NK-92 (cell line): ENCODE data around the gene ACTN4.

Experiments used
- DNase-seq: peaks from one replicate; lab custom pipeline; 2025; ENCODE audit not compliant: unreplicated experiment; lab: John Stamatoyannopoulos, UW

Gene ACTN4

DNA sequence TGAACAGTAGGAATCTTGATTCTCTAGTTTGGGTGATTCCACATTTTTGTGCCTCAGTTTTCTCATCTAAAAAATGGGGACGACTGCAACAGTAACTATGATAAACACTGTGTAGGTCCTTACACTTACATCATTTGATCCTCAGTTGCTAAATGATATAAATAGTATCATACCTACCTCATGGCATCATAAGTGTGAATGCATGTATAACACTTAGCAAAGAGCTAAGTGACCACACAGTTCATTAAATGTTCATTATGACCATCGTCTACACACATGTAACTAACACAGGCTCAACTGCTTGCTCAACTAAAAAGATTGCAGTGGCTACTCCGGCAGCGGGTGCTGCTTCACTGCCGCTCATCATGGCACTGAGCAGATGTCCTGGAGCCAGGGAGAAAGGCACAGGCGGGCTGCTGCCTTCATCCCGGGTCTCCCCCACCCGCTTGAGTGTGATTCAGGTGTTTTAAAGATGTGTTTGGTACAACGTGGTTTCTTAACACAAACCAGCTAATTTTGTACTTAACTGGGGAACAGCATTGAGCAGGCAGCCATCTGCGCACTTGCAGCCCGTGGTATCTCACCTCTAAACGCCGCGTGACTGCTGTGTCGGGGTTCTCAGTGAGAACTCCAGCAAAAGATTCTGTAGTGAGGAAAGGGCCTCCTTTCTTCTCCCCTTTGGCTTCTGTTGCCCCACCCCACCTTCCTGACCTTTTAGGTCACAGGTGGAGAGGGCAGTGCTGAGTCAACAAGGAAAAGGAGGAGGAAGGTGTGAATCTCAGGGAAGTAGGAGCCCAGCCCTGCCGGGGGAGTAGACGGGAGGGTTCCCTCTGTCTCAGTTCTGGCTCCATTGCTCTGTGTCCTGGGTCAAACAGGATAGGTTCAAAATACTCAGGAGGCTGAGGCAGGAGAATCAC is 11.7 kb upstream of the ACTN4 start:
- DNase-seq = no peak

- no peak for DNase-seq
Observed at GRCh38 chr19:38638461-38638860, 9.0 kb upstream of the ACTN4 start.

DNA sequence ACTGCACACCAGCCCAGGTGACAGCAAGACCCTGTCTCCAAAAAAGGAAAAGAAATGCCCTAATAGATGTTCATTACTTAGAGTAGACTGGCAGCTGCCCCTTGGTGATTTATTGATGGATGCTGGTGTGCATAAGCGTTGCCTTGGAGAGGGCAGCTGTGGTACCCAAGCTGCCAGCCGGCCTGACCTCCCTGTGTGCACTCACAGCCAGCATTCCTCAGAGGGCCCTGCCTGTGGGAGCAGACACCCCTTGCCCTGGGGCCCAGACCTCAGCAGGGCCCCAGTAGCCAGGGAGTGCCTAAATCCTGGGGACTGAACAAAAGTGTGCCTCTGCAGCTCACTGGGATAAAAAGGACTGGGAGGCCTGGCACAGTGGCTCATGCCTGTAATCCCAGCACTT is 7.8 kb upstream of the ACTN4 start:
- DNase-seq = no peak

GRCh38 chr19:38640368-38640767 is 7.1 kb upstream of the ACTN4 start:
- DNase-seq = no peak

GRCh38 chr19:38642176-38642575 is 5.3 kb upstream of the ACTN4 start:
- DNase-seq = no peak

GRCh38 chr19:38644719-38645118 is 2.7 kb upstream of the ACTN4 start:
- no peak for DNase-seq

DNA sequence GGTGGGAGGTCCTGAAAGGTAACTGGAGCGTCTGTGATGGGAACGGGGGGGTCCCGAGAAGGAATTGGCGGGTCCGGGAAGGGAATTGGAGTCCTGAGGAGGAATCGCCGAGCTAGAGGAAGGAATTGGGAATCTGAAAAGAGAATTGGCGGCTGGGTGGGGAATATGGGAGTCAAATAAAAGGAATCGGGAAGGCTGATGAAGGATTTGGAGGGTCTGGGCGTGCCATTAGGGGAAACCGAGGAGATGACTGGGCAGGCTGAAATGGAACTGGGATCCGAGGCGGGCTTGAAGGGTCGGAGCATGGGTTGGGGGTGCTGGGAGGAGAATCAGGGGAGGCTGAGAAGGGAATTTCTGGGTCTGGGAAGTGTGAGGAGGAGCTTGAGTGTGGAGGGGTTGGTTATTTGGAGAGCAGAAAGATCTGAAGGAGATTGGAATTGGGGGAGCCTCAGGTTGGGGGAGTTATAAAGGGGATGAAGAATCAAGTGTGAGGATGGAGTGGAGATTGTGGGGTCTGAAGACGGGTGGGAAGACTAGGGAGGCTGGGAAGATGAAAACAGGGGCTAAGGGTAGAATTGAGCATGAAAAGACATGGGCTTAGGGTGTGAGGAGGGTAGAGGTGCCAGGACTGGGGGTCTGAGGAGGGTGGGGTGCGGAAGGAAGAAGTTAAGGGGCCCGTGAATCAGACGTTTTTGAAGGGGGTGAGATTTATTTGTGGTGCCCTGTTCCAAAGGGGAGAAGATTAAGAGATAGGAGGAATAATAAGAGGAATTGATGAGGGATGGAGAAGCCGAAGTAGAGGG is 718 bp downstream of the ACTN4 start:
- DNase-seq = no peak

- no peak for DNase-seq
Observed at GRCh38 chr19:38648769-38649304, 1.4 kb downstream of the ACTN4 start.

- DNase-seq = no peak
Observed at GRCh38 chr19:38649305-38650171, 2.1 kb downstream of the ACTN4 start.

DNA sequence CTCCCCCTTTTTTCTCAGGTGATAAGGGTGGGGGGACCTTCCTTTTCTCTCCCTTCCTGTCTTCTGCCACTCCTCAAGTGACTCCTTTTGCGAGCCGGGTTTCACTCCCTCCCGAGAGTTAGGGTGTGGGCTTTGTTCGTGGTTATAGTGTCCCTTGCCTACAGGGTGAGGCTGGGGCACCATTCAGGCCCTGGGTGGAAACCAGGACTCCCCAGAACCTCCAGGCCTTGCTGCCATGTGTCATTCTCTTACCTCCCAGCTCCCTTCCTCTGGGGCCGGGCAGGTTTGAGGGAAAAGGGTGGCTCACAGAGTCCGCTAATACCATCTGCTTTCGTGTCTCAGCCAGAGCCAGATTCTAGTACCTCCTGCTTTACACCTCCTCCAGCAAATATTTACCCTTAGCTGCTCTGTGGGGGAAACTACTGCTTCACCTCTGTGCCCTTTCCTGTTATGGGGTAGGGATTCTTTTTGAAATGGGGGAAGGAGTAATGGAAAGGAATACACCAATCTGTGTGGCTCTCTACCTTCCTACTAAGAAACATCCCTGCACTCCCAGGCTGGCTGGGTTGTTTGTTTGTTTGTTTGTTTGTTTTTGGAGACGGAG is 2.8 kb downstream of the ACTN4 start:
- DNase-seq = no peak

DNA sequence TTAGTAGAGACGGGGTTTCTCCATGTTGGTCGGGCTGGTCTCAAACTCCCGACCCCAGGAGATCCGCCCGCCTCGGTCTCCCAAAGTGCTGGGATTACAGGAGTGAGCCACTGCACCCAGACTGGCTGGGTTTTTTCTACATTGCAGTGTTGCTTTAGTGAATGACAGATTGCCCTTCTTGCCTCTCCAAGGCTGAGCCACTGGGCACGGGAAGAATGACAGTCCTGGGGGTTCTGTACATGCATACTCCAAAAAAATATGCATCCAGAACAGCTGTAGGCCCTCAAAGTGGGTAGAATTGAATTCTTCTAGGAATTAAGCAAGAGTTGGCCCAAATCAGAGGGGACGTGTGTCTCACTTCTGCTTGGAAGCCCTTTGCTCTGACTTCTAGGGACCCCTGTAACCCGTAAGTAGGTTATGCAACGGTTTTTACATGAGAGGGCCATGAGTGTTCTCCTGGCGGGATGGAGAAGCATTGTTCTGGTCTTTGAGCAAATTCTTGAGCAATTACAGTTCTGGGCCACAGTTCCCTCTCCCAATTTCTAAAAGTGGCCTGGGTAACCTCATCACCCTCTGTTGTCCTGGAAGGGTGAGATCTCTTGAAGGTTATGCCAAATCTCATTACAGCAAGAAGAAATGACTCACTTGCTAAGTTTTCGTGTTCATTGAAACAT is 3.6 kb downstream of the ACTN4 start:
- no peak for DNase-seq

- DNase-seq = no peak
Observed at GRCh38 chr19:38653028-38653571, 5.7 kb downstream of the ACTN4 start.

DNA sequence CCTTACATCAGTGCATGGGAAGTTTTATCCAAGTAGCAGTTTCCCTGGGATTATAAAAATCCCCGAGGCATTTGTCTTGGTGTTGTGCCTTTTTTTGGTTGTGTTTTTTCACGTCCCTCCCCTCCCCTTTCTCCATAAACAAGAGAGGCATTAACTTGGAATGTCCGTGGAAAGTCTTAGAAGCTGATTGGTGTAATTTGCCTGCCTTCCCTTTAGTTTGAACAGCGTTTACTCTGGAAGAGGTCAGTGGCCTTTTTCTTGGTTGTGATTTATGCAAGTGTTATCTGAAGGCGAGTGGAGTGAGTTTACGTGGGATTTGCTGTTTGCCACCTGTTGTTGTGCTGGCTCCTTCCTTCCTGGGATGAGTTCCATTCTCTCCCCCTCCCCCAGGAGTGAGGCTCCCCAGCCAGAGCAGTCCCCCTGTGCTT is 7.2 kb downstream of the ACTN4 start:
- DNase-seq = no peak

GRCh38 chr19:38655148-38655824 is 7.8 kb downstream of the ACTN4 start:
- no peak for DNase-seq

DNA sequence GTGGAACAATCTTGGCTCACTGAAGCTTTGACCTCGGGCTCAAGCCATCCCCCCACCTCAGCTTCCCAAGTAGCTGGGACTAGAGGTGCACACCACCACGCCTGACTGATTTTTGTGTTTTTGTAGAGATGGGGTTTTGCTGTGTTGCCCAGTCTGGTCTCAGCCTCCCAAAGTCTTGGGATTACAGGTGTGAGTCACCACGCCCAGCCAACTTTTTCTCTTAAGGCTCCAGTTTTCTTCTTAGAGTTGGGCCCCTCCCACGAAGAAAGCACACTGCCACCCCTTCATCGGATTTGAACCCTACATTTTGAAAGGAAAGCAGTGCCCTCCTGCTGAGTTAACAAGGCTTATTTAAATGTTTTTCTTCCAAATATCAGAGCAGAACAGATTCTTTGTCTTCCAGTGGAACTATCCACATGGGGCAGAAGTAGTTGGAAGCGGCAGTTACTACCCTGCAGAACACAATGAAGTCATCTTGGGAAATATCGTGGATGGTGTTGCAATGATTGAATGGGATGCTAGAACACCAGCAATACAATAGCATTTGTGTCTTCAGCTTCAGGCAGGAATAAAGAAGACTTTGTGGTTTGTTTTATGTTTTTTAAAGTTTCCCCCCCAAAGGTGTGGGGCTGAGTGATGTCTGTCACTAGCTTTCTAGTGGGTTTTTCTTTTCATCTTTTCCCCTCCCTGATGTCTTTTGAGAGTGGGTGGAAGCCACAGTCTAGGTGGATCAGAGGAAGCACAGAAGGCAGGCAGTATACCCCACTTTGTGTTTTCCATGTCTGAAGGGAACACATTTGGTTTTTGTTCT is 8.9 kb downstream of the ACTN4 start:
- no peak for DNase-seq

GRCh38 chr19:38657633-38658222 is 10.3 kb downstream of the ACTN4 start:
- DNase-seq = no peak

GRCh38 chr19:38658462-38659306 is 11.2 kb downstream of the ACTN4 start:
- DNase-seq = no peak
